HG03521 (cell line): Measurements from ENCODE around the gene ADRA2C.

Source experiments
- ATAC-seq: cut with Tn5 transposase; IDR thresholded peaks from one replicate; pipeline ENCODE4 v1.9.1; 2021; ENCODE audit warnings: mild to moderate bottlenecking, moderate library complexity; ENCODE audit not compliant: unreplicated experiment

ADRA2C gene

DNA sequence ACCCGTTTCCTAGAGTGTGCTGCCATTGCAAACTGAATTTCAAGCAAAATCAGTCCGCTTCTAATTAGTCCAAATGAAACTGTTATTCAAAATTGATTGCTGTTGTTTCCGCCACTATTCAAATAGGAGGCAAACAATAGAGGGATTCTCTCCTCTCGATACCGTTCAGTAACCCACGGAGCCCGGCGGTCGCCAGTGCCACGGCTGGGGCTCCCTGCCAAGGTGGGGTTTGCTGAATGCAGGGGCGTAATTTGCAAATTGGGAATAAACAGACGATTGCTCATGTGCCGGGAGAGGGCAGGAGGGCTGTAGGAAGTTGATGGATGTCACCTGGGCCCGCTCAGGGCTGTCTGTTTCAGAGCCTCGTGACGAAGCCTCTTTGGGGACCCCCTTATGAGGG lies 8.8 kb downstream of the ADRA2C start:
- no peak for ATAC-seq

DNA sequence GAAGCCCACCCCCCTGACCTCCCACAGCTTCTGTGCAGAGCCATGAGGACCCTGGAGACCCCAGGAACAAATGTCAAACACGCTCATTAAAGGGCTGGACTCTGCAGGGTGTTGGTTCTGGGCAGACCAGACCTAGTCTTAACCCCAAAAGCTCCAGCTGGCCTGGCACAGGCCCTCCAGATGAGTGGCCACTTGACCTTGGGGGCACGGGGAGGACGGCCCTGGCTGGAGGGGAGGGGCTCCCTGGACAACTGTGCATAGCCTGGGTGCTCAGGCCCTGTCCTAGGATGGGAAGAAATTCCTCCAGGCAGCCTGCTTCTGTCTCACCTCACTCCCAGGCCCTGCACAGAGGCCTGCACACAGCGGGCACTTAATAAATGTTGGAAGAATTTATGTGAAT lies 9.4 kb downstream of the ADRA2C start:
- ATAC-seq = no peak

DNA sequence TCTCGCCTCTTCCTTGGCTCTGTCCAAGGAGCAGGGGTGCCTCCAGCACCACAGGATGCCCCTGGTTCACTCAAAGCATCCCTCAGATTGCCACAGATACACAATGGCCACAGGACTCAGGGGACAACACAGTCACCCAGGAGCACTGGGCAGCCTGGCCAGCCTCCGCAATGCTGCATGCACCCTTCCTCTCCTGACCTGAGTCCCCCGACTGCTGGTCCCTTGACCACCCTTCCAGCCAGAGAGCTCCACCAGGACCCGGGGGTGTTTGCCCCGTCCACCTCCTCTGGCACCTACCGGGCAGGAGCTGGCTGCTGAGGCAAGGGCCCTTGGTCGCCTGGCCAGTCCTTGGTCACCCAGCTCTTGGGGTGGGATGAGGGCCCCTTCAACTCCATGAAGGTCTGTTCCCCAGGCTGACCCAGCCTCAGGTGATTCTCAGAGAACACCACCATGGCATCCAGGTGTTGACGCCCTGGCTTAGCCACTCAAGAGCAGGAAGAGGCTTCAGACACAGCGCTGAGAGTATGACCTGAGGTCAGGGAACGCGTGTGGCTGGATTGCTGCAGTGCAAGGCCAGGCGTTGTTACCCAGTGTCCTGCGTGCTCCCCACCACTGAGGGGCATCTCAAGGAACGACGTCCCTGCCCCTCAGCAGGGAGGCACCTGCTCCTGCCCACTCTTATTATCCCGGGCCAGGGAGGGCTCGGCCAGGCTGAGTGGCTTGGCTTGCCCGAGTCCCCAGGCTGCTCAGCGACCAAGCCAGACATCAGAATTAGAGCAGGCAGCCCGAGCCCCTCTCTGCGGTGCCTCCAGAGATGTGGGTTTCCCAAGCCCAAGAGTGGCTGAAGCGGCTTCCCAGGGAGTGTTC lies 10.2 kb downstream of the ADRA2C start:
- no peak for ATAC-seq

DNA sequence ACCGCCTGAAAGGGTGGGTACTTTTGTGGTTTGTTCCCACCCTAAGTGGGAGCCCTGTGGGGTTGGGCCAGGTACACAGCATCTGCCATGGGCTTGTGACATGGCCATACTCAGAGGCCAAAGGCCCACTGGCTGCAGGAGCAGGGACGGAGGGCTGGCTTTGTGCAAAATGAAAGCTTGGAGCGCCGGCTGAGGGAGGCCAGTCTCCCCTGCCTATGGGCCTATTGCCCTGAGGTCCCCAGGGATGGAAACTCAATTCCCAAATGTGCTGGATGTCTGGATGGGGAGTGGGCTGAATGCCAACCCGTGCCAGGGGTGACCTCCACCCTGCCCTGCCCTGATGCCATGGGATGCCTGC lies 10.8 kb downstream of the ADRA2C start:
- no peak for ATAC-seq

DNA sequence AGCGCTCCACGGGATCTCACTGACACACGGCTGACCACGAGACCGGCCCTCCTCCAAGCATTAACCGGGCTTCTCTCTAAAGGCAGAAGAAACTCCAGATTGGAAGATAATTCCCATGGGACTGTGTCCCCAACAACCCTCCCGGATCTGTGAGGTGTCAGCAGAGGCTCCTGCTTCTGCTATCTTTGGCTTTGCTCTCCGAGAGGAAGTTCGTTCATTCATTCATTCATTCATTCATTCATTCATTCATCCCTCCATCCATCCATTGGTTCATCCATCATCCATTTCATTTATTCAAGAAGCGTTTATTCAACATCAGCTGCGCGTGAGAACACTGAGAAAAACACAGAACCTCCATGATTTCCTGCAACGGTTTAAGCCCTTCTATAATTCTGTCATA lies 11.5 kb downstream of the ADRA2C start:
- ATAC-seq = no peak

DNA sequence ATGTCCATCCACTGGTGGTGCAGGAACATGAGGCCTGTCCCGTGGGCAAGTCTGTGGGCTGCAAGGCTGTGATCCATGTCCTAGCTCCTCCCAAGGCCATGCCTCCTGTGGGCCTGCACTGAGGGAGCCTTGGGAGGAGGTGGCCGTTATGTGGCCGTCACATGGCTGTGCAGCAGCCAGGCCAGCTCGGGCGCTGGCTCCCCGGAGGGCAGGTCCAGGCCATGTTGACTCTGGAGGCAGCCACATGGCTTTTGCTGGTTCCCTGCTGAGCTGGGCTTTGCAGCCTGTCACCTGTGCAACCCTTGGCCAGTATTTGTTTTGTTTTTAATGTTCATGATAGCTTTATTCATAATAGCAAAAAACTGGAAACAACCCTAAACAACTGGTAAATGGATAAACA lies 13.3 kb downstream of the ADRA2C start:
- no peak for ATAC-seq

DNA sequence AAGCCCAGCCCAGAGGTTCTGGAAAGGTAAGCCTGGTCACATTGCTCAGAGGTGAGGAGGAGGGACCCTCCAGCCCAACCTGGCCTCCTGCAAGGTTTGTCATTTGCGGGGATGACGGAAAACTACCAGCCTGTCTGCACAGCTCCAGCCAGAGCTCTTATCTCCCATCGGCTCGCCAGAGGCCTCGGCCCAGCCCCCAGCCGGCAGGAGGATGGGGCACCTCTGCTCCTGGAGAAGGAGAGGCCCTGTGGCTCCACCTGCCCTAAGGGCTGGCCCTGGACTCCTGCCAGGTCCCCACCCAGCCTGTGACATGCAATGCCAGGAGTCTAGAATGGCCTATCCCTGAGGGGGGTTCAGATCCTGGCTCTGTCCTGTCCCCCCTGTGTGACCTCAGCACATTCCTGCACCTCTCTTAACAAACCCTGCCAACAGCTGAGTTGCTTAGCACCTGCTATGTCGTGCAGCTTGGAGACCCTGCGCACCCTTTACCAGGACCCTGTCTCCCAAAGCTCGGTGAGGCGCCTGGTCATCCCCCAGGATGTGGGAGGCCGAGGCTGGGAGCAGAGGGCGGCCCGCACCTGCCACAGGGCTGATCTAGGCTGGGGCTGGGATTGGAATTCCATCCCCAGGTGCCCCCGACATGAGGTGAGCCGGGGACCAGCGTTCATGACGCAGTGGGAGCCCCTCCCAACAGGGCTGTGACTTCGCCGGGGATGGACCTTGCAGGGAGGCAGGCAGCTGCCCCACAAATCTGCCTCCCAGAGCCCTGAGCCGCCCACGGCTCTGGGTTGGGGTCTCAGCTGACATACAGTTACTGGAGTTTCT lies 14.4 kb downstream of the ADRA2C start:
- ATAC-seq = no peak

DNA sequence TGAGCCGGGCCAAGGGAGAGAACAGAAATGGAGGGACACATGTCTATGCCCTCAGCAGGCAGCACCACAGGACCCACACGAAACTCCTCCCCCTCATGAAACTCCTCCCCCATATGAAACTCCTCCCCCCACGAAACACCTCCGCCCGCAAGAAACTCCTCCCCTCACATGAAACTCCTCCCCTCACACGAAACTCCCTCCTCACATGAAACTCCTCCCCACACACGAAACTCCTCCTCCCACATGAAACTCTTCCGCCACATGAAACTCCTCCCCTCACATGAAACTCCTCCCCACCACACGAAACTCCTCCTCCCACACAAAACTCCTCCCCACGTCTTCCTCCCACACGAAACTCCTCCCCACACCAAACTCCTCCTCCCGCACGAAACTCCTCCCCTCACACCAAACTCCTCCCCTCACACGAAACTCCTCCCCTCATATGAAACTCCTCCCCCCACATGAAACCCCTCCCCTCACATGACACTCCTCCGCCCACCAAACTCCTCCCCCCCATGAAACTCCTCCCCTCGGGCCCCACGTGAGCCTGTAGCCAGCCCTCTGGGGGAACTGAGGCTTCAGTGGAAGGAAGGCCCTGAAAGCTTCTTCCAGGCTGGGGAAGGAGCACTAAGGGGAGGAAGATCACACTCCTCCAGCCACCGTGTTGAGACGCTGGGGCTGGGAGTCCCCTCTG lies 15.2 kb downstream of the ADRA2C start:
- ATAC-seq = no peak

DNA sequence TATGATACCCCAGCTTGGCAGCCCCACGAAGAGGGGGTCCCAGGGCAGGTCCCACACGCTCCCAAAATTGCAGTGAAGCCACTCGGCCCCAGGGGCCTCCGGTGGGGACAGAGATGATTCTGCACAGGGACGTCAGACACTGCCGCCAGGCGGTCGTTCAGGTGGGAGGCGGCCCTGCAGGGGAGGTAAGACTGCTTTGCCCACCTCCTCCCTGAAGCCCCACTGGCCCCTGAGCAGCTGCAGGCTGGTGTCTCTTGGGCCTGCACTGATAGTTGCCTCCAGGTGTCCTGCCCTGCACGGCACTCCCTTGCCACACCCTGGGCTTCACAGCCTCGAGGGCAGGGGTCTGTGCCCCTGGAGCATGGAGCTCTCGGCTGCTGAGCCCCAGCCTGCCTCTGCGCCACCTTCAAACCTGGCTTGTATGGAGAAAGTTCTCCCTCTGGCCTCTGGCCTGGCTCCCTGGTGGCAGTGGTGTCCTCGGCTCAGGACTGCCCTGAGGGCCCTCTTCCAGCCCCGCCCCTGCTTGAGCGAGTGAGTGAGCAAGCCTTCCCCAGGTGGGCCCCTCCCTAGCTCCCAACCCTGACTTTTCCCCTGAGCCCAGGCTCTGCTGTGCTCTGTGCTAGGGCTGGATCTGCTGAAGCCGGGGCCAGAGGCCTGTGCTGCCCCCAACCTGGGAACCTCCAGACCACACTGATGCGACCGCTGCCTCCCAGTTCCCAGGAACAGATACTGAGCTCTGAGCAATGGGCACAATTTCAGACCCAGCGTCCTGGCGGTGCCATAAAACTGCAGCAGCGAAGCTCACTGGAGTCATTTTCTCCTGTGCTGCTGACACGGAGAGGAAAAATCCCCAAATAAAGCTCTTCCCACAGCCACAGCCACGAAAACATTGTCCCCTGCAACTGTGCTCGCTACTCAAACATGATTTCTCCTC lies 16.1 kb downstream of the ADRA2C start:
- no peak for ATAC-seq

DNA sequence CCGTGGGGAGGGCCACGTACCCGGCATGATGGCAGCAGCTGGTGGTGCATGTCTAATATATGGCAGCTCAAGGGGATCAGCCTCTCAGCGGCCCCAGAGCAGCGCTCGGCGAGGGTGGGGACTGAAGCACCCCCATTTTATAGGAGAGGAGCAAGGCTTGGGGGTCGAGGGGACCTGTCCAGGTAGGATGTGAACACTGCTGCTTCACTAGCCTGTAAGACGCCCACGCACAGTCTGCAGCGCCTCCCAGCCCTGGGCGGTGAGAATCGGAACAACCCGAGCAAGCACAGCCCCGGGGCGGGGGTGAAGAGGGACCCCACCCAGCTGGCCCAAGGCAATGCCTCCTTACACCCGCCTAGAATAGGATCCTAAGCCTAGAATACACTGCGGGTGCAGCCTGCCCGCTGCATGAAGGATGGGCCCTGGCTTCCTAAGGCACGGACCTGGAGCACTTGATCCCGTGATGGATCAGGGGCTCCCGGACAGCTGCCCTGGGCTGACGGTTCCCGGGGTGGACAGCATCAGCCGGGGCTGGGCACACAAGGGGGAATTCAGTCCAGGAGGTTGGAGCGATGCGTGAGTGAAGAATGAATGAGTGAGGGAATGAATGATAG lies 17.6 kb downstream of the ADRA2C start:
- ATAC-seq = no peak

DNA sequence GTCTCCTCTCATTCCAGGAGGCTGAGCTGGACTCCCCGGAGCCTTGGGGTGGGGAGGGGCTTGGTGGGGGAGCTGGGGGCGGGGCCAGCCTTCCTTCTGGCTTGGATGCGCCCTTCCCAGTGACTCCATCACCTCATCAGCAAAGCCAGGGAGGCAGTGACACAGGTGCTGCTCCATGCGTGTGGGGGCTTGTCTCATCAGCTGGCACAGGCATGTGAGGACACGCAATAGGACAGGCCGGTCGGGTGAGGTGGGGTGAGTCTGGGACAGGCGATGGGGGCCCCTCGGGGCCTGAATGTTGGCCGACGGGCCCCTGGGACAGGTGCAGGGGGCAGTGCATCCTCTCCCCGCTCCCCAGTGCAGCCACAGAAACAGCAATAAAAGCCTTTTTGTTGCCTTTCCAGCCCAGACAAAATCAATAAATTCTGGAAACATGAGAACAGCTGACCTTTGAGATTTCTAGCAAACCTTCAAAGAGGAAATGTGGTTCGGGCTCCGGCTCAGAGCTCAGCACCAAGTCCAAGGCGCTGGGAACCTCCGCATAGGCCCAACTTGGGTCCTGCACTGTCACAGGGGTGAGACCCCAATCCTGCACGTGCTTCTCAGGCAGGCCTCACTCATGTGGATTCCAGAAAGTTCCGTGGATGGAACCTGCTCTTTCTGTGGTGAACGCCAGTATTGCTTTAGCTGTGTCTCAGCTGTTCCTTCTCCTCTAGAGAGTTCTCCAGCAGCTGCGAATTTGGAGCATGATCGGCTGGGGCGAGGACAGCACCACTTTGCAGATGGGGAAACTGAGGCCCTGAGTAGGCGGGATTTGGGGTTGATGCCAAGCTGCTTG lies 18.5 kb downstream of the ADRA2C start:
- no peak for ATAC-seq

DNA sequence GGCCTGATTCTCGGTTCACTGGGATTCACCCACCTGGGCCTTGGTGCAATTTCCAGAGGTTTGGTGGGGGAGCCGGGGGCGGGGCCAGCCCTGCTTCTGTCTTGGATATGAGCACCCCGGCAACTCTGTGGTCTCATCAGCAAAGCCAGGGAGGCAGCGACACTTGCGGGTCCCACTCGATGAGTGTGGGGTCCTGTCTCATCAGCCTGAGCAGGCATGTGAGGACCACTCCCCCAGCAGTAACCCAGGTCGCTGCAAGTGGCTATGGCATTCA lies 19.0 kb downstream of the ADRA2C start:
- no peak for ATAC-seq

DNA sequence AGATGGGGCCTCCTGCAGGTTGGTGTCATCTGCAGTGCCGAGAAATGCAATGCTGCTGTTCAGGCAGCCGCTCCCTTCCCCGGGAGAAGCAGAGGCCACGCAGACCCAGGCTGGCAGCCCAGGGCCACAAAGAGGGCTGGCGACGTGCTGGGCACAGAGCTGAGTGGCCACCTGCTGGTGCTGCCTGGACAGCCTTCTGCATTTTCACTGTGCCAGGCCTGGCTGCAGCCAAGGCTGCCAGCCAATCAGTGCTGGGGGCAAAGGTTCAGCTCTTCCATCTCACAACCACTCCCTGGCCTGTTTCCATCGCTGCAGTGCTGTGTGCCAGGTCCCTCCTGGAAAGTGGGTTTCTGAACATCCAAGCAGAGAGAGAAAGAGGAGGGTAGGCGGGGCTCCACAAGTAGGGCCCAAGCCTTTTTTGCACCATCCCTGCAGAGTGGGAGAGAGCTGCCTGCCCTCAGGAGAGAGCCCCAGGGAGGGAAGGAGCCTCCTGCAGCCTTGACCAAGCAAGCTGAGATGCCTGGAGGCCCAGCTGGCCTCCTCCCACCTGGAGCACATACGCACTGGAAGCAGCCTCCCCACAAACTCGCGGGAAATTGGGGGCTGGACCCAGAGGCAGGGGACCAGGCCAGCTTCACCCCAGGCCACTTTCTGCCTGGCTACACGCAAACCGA lies 20.1 kb downstream of the ADRA2C start:
- no peak for ATAC-seq

DNA sequence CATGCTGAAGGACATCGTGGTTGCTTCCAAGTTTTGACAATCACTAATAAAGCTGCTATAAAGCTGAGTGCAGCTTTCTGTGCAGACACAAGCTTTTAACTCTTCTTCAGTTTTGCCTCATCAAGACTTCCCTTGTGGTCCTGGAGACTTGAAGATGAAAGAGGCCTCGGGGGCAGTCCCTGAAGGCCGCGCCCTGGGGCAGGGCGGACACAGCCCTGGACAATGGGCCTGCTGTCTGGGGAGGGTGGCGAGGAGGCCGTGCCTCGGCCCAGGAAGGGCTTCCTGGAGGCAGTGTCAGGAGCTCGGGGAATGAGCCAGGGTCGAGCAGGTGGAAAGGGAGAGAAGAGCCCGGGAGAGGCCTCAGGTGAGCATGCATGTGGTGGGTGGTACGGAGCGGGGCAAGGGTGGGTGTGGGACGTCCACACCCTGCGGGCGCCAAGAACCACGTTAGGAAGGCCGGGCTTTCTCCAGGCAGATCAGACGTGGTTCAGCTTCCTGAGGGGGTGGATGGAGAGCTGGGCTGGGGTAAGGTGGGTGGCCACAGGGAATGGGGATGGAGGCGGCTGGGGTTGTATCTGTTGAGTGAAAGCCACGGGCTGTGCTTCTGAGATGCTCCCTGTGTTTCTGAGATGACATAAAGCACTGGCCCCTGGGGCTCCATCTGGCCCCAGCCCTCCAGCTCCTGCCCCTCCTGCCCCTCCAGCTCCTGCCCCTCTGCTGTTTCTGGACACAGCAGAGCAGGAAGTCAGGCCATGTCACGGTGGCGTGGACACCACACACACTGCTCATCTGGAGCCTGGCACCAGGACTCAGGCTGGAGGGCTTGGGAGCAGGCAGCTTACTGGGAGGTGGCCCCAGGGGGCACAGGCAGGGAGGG lies 21.5 kb downstream of the ADRA2C start:
- no peak for ATAC-seq

DNA sequence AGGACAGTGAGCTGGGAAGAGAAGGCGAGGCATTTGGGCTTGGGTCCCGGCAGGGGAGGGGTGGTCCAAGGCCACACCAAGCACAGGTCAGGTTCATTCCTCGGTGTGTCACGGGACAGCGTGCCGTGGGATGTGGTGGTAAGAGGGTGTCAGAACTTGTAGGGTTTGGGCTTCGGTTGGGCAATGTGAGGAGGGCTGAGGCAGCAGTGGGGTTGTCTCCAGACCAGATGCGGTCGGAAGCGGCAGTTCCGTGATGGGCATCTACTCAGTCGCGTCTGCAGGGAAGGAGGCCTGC lies 22.1 kb downstream of the ADRA2C start:
- ATAC-seq = no peak

DNA sequence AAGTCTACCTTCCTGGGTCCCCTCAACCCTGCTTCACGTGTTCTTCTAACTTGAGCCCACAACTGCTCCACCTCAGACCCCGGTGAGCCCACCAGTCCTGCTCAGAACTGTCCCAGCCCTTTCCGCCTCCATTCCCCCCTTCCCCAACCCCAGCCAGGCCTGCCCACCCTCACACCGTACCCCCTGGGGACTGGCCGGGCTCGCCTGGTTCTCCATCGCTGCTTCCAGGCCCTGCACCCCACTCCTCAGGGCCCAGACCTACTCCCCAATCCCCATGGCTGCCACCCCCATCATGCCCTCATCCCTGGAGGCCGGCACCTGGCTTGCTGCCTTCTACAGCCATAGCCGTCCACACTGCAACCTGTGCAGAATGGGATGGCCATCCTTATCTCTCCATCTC lies 23.4 kb downstream of the ADRA2C start:
- no peak for ATAC-seq

DNA sequence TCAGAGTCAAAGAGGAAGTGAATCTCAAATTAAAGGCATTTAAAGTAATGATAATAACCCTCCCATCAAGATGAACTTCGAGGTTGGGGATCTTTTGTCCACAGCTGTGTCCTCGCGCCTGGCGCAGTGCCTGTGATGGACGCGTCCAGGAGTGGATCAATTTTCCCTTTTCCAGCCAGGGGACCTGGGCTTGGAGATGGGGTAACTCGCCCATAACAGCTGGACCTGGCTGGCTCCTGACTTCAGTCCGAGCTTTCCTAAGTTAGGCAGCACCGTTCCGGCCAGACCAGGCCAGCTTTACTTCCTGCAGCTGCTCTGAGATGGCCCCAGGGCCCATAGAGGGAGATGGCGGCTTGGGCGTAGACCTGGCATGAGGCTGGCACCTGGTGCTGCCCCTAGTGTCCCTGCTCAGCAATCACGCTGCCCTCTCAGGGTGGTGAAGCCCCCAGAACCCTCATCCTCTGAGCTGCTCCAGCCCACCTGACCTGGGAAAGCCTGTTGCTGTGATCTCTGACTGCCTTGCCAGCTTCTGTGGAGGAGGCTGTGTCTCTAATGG lies 23.9 kb downstream of the ADRA2C start:
- no peak for ATAC-seq

DNA sequence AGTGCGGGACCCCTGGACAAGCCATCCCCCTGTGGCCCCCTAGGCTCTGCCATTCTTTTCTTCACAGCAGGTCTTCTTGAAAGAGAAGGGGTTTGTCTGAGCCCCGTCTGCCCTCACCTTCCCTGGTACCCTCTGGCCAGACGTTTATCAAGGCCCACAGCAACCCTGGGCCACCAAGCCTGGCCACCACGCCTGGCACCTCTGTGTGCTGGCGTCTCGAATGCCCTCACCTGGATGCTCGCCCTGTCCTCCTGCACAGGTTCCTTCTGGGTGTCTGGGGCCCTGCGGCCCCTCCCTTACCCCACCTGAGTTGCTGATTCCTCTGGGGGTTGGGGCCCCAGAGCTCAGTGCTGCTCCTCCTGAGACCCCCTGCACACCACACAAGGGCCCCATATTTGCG lies 25.1 kb downstream of the ADRA2C start:
- no peak for ATAC-seq
